Activated naive CD4-positive, alpha-beta T cell treated with anti-CD3 and anti-CD28 coated beads, Interleukin-2, amount 50 U/mL, for 72 hours (primary cell): ENCODE results near the gene JAKMIP1. TPM values are rescaled to one million over a fixed set of nuclear protein-coding genes. Genes with fewer than 3 reads are reported as not detected.

Experiments
- ATAC-seq, 2 donors: fragments of 150-1000 bp; cut with Tn5 transposase; 2 replicates each; pipeline ENCODE4 v1.10.0; 2021; ENCODE audit warnings: mild to moderate bottlenecking in 2 of 2, moderate library complexity in 2 of 2
- DNase-seq, 2 donors: peaks; one replicate each; pipeline ENCODE4 v3.0.0; 2021 to 2022; ENCODE audit warnings: low spot score in 2 of 2
- H3K27ac Mint-ChIP-seq, 2 donors: one replicate each; pipeline ENCODE4 v1.8.0; 2022; ENCODE audit warnings: mild to moderate bottlenecking in 2 of 2, mixed read lengths in 2 of 2
- H3K36me3 Mint-ChIP-seq, 2 donors: one replicate each; pipeline ENCODE4 v1.8.0; 2022; ENCODE audit warnings: mixed read lengths in 2 of 2
- H3K9me3 Mint-ChIP-seq, 2 donors: one replicate each; pipeline ENCODE4 v1.8.0; 2022; ENCODE audit warnings: mixed read lengths in 2 of 2
- total RNA-seq, 2 donors: library from RNA; stranded (reverse); gene quantifications; one replicate each; pipeline ENCODE4 v1.2.3, GENCODE V29; 2022

JAKMIP1 gene
- total RNA-seq, 2 donors from 2014 or later, result 1.3 to 7.4 TPM

GRCh38 chr4:6196871-6197270, 3.5 kb downstream of the JAKMIP1 start:
- Mint-ChIP-seq H3K27ac (no peak overlapping the region), H3K9me3 (peaks cover 9 to 11% of the 10 kb centered on the region in 2 donors), H3K36me3 (peaks cover 11% of the 10 kb centered on the region in 2 donors)
- DNase-seq (no peak), ATAC-seq (no peak)

GRCh38 chr4:6196324-6196723, 4.0 kb downstream of the JAKMIP1 start:
- ATAC-seq (no peak), DNase-seq (no peak)
- no peak overlapping the region for H3K27ac Mint-ChIP-seq
- peaks cover 4 to 5% of the 10 kb centered on the region in 2 donors for H3K9me3 Mint-ChIP-seq
- peaks cover 5 to 6% of the 10 kb centered on the region in 2 donors for H3K36me3 Mint-ChIP-seq

DNA sequence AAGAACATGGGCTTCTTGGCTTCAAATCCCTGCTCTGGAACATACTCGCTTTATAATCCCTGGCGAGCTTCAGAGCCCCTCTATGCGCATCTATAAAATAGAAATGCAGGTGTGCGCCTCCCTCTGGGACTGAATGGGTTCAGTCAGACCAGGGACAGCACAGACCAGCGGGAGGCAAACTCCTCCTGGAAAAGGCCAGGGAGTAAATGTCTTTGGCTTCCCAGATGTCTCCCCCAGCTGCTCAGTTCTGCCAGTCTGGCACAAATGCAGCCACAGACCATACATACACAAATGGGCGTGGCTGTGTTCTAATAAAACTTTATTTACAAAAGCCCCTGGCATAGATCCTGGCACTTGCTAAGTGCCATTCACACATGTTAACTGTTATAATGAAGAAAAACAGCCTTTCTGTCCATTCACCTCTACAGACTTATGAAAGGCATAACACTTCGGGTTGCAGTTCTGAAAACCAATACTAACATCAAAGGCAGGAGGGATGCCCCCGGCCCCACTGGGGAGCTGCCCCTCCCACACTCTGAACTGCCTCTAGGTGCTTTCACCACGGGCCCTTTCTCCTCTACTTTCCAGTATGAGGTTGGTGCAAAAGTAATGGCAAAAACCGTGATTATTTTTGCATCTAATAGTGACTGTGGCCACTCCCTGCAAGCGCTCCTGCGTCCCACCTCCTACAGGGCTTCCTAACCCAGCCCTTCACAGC, 4.6 kb downstream of the JAKMIP1 start:
- no peaks in the 10 kb centered on the region for H3K9me3 Mint-ChIP-seq
- no peaks in the 10 kb centered on the region for H3K36me3 Mint-ChIP-seq
- ATAC-seq, result no peak
- DNase-seq, result no peak
- H3K27ac Mint-ChIP-seq, result no peak overlapping the region

DNA sequence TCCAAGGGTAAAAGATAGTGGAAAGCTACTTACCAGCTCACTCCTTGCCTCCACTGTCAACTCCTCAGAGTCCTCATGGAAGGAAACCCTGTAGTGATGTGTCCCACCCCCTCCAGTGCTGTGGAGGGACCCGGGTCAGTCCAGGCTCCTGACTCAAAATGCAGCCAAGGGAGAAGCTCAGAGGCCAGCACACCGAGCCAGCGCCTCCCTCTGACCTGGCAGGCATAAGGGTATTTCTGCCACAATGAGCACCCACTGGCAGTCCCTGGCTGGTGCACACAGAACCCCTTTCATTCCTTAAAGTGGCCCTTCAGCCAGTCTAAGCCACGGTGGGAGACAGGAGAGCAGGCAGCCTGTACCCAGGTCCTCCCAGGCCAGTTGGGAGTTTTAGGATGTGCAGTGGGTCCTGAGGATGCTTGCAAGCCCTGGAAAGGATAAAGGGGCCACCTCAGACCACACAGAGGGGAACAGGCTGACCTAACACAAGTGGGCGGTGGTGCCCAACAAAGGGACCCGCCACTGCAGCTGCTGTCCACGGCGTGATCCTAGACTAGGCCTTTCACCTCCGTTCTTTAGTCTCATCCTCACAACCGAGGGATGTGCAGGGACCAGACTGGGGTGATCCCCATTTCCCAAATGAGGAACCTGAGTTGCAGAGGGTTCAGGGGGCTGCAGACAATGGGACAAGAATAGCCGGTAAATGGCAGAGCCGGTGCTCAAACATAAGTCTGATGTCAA, 5.7 kb downstream of the JAKMIP1 start:
- H3K9me3 Mint-ChIP-seq, result no peaks in the 10 kb centered on the region

DNA sequence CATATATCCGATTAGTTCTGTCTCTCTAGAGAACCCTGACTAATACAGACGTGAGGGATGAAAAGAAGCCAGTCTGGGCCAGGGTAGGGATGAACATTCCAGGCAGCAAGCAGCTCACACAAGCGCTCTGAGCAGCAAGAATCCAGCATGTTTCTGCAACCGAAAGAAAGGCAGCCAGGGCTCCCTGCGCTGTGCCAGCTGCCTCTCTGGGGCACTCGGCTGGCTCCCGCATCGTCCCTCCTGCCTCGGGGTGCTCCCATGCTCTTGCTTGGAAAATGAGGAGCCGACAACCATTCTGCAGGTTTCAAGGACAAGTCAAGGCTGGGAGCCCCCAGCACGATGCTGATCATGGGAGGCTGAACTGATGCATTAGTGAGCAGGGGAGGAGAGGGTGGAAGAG, 7.0 kb downstream of the JAKMIP1 start:
- DNase-seq, result no peak
- H3K27ac Mint-ChIP-seq, result no peak overlapping the region
- H3K9me3 Mint-ChIP-seq, result peaks cover 0 to 1% of the 10 kb centered on the region in 2 donors
- ATAC-seq, result no peak
- H3K36me3 Mint-ChIP-seq, result peaks cover 1 to 2% of the 10 kb centered on the region in 2 donors

More for the DNA sequence above, 5.7 kb downstream of the JAKMIP1 start:
- ATAC-seq (no peak), DNase-seq (no peak)
- no peaks in the 10 kb centered on the region for H3K36me3 Mint-ChIP-seq
- no peak overlapping the region for H3K27ac Mint-ChIP-seq

DNA sequence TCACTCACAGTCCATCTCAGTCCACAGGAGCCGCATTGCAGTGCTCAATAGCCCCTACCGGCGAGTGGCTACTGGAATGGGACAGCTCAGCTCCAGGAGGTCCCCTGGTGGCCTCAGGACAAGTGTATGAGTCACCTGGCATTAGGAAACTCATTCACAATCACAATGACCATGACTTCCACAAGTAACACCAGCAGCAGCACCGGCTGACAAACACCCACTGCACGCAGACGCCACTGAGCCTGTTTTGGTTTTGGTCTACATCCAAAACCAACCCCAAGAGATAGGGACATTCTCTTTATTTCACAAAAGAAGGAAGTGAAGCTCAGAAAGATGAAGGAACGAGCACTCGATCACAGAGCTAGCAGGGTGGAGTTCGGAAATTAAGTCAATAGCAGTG, 8.1 kb downstream of the JAKMIP1 start:
- peaks cover 6 to 8% of the 10 kb centered on the region in 2 donors for H3K36me3 Mint-ChIP-seq
- H3K9me3 Mint-ChIP-seq, result peaks cover 4 to 7% of the 10 kb centered on the region in 2 donors
- H3K27ac Mint-ChIP-seq, result no peak overlapping the region
- no peak for ATAC-seq
- DNase-seq, result no peak

DNA sequence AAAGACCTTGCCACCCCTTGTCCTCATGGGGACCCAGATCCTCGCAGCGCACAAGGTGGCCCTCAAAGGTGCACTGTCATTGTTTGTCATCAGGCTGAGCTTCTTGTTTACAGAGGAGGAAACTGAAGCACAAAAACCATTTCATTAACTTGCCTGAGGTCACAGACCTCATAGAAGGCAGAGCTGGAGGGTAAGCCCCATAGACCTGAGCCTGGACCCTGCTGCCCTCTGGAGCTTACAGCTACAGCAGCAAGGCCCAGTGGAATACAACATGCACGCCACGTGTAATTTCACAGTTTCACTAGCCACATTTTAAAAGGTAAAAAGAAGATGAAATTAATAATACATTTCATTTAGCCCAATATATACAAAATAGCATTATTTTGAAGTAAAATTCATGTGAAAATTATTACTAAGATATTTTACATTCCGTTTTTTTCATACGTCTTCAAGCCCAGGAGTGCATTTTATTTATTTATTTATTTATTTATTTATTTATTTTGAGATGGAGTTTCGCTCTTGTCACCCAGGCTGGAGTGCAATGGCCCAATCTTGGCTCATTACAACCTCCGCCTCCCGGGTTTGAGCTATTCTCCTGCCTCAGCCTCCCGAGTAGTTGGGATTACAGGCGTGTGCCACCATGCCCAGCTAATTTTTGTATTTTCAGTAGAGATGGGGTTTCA, 8.8 kb downstream of the JAKMIP1 start:
- H3K36me3 Mint-ChIP-seq, result peaks cover 6 to 9% of the 10 kb centered on the region in 2 donors
- H3K9me3 Mint-ChIP-seq, result peaks cover 4 to 9% of the 10 kb centered on the region in 2 donors
- ATAC-seq, result no peak
- no peak overlapping the region for H3K27ac Mint-ChIP-seq
- DNase-seq, result no peak

DNA sequence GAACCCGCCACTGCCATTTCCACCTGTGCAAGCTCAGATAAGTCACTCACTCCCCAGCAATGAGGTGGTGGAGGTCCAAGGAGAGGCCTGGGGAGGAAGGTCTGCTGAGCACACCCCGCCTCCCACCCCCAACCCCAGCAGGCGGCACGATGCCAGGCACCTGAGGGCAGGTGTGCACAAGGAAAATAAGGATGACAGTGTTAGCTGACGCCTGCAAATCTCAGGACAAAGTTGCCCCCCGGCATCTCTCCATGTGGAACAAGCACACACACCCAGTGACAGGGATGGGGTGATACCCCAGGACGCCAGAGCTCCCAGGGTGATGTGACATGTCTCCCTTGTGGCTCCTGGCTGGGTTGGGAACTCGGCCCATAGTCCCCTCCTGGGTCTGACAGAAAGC, 9.9 kb downstream of the JAKMIP1 start:
- no peak for ATAC-seq
- no peak overlapping the region for H3K27ac Mint-ChIP-seq
- no peak for DNase-seq
- H3K9me3 Mint-ChIP-seq, result peaks cover 9 to 17% of the 10 kb centered on the region in 2 donors
- peaks cover 12 to 18% of the 10 kb centered on the region in 2 donors for H3K36me3 Mint-ChIP-seq

GRCh38 chr4:6189511-6189910, 10.8 kb downstream of the JAKMIP1 start:
- no peak for ATAC-seq
- no peak overlapping the region for H3K27ac Mint-ChIP-seq
- DNase-seq, result no peak
- peaks cover 12 to 18% of the 10 kb centered on the region in 2 donors for H3K36me3 Mint-ChIP-seq
- peaks cover 9 to 17% of the 10 kb centered on the region in 2 donors for H3K9me3 Mint-ChIP-seq

DNA sequence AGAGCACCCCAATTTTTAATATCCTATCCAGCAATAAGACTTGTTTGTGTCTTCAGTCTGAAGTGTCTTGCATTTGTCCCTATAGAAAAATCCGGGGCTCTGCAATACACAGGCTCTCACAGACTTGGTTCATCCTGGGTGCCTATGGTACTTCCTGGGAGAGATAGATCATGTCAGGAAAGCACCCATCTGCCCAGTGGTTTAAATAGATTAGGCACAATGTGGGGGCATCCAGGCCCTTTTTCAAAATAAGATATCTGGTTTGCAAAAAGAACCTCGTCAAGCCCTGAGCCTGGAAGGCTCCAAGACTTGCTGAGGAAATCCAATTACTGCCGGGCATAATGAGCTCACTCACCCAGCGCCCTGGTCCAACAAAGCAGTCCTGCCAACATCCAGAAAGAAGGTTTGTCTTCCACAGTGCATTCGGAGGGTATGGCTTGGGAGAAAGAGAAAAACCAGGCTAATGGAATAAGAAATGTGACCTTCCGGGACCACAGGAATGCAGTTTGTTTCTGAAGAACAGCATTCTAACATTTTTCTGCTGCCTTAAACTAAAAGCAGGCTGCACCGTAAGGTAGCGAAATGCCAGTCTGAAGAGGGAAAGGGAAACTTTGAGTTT, 11.6 kb downstream of the JAKMIP1 start:
- no peak for DNase-seq
- Mint-ChIP-seq H3K27ac (no peak overlapping the region), H3K9me3 (peaks cover 9 to 17% of the 10 kb centered on the region in 2 donors), H3K36me3 (peaks cover 12 to 18% of the 10 kb centered on the region in 2 donors)
- ATAC-seq, result no peak

DNA sequence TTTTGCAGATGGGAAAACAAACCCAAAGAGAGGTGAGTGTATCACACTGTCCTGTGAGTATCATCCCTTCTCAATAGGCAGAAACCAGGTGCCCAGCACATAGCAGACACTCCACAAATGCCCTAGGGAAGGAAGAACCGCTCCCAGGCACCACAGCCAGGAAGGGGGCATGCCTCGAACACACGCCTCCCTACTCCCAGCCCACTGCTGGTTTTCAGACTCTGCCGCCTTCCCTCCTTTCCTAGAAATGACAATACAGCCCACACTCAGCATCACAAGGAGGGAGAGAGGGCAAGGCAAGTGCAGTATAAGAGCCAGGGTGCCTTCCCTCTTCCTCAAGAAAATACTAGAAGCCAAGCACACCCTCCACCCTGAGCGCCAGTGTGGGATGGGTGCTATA, 16.2 kb downstream of the JAKMIP1 start:
- DNase-seq (no peak), ATAC-seq (no peak)
- H3K27ac Mint-ChIP-seq, result peak overlapping the region in 1 of 2 donors; percentile 18
- peaks cover 23 to 26% of the 10 kb centered on the region in 2 donors for H3K36me3 Mint-ChIP-seq
- peaks cover 9 to 22% of the 10 kb centered on the region in 2 donors for H3K9me3 Mint-ChIP-seq

DNA sequence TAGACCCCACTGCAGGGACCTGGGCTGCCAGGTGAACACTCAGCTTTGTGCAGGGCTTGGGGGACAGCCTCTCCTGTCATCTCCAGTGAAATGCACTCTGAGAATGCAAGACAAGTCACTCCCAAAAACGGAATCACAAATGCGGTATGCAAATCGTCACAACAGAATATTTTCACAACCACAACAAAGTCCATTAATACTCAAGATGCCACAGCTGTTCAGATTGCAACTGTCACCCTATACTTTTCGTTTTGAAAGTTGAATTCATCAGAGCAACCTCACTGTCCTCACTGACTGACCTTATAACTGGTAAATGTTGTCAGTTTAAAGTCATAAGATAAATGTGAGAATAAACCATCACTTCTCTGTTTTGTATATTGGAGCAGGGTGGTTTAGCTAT, 16.6 kb downstream of the JAKMIP1 start:
- Mint-ChIP-seq H3K27ac (peak overlapping the region in 1 of 2 donors; percentile 18), H3K9me3 (peaks cover 11 to 24% of the 10 kb centered on the region in 2 donors), H3K36me3 (peaks cover 26 to 27% of the 10 kb centered on the region in 2 donors)
- no peak for DNase-seq
- peak; percentile 17 to 32 for ATAC-seq

- peaks cover 19 to 25% of the 10 kb centered on the region in 2 donors for H3K9me3 Mint-ChIP-seq
- ATAC-seq (no peak), DNase-seq (no peak)
- H3K27ac Mint-ChIP-seq, result peak overlapping the region in 1 of 2 donors; percentile 78
- peaks cover 24 to 32% of the 10 kb centered on the region in 2 donors for H3K36me3 Mint-ChIP-seq
Measured at GRCh38 chr4:6182376-6183280, 17.7 kb downstream of the JAKMIP1 start.

DNA sequence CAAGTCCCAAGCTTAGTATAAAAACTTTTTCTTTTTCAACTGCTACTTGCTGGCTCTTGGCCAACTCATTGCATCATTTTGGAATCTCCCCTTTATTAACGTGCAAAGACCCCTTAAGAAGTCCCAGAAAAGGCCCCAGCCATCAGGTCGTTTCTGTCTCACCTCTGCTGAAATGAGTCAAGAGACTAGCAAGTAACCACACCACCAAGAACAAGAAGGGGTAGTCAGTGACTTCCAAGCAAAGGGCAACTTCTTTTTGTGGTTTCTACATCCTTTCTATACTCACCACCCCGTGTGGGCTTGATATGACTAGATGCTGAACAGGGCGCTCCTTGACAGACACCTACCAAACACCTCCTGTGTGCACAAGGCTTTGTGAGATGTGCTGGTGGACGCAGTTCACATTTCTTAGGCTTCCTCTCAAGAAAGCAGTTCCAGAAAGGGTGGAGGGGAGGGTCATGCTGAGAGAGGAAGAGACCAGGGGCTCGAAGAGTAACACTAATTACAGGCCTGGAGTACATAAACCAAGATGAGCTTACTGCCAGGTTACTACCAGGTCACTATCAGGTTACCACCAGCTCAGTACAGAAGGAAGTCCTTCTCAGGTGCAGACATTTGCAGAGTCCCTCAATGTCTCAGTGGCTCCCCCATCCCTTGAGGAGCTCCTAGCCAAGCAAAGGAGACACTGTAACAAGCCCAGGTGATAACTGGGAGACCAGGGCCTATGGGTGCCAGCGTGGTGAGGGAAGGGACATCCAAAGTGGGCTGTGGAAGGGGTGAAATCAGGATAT, 19.3 kb downstream of the JAKMIP1 start:
- peaks cover 20 to 34% of the 10 kb centered on the region in 2 donors for H3K36me3 Mint-ChIP-seq
- ATAC-seq, result peak; percentile 89 to 94
- peak in 1 of 2 donors; percentile 66 for DNase-seq
- peak overlapping the region; percentile 67 to 85 for H3K27ac Mint-ChIP-seq
- H3K9me3 Mint-ChIP-seq, result peaks cover 17 to 19% of the 10 kb centered on the region in 2 donors

DNA sequence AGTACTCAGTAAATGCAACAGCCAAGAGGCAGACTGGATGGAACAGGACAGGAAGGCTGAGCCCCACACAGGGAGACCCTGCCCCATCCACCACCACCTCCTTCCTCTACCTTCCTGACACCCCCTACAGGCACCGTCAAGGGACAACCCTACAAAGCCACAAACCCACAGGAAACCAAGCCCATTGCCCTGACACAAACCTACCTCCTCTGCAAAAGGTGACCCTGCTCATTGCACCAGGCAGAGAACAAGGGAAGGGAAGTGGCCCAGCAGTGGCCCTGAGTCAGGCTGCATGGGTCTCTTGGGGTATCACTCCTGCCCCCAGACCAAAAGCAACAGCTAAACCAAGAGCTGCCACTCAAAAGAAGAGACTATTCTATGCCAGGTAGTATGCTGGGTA, 21.0 kb downstream of the JAKMIP1 start:
- DNase-seq (peak in 1 of 2 donors; percentile 14), ATAC-seq (peak in 1 of 2 donors; percentile 36)
- H3K9me3 Mint-ChIP-seq, result peaks cover 13 to 16% of the 10 kb centered on the region in 2 donors
- peaks cover 17 to 30% of the 10 kb centered on the region in 2 donors for H3K36me3 Mint-ChIP-seq
- peak overlapping the region in 1 of 2 donors; percentile 17 for H3K27ac Mint-ChIP-seq
